Measurements from ENCODE around the gene MAD2L1. TPM values are rescaled to one million over a fixed set of nuclear protein-coding genes. Genes with fewer than 3 reads are reported as not detected.

MAD2L1 gene
- total and polyA plus RNA-seq, 2 of the 13 experiments (the other 11 are each of a cell fraction or from before 2014, with no cell fraction given): 40.6 to 109 TPM

DNA sequence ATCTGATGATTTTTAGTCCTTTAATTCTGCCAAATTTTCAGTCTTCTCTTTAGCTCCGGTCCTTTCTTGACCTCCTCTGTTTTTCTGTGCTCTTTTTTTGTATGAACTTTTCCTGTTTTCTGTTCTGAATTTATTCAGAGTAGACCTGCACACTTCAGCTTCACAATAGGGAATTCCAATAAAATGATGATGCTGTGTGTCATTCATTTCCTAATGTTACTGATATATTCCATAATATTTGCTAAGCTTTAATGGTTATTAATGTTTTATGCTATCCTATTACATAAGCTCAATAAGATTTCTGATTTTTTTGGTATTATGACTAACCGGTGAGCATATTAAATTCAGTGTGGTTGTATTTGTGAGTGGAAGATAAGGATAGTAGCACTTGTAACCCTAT, 13.9 kb upstream of the MAD2L1 start (continued):
- TF ChIP-seq ATF6 (CRISPR knock-in tag; conservative IDR thresholded peaks at IDR 0.05): no peak
- no peak for TF ChIP-seq ZNF670 (CRISPR knock-in tag; IDR thresholded peaks at IDR 0.05; ENCODE audit: borderline replicate concordance)

GRCh38 chr4:120079839-120080520, 13.3 kb upstream of the MAD2L1 start:
- POLR2A ChIA-PET: no interaction called here

More at GRCh38 chr4:120079839-120080520, 13.3 kb upstream of the MAD2L1 start:
- ATAC-seq (no peak), DNase-seq (ENCODE audit: low spot score) (no peak), FAIRE-seq (no peak)
- no peak overlapping the region for H2AFZ ChIP-seq (ENCODE audit: low read length)
- WGBS (ENCODE audit: low lambda C conversion rate): 10% methylated on average over 5 of the region's 5 CpGs
- no peaks in the 10 kb centered on the region for H3K36me3 ChIP-seq (replicated peaks in 1 of 2; ENCODE audit: control insufficient read depth in 1 of 2, insufficient read depth in 2 of 2, low read length in 2 of 2)
- no TSS peak for BruUV-seq (replicated peaks)
- H3K79me2 ChIP-seq (ENCODE audit: insufficient read depth, low read length): no peaks in the 10 kb centered on the region
- in situ Hi-C loops (cut with HindIII; ENCODE audit: extremely low pct_ligation_motif_present, low pct_unique_long_range_greater_than_20kb) (no loop called here), intact Hi-C loops (cut with micrococcal nuclease; ENCODE audit: unreplicated experiment) (no loop called here)
- no peak overlapping the region for H3K4me2 ChIP-seq (ENCODE audit: low read depth, low read length)
- H3K27me3 ChIP-seq (ENCODE audit: control insufficient read depth in 1 of 2, insufficient read depth in 2 of 2, low read length in 2 of 2): no peaks in the 10 kb centered on the region
- H4K20me1 ChIP-seq (ENCODE audit: insufficient read depth, low read length): no peaks in the 10 kb centered on the region
- TF ChIP-seq FOXM1 (CRISPR knock-in tag; IDR thresholded peaks at IDR 0.05) (no peak), ZNF510 (CRISPR knock-in tag; IDR thresholded peaks at IDR 0.05; ENCODE audit: low read depth) (no peak), TBX3 (IDR thresholded peaks at IDR 0.05; ENCODE audit: borderline replicate concordance) (no peak), ELF3 (CRISPR knock-in tag; IDR thresholded peaks at IDR 0.05) (no peak)
- TF ChIP-seq, protein P1, sequence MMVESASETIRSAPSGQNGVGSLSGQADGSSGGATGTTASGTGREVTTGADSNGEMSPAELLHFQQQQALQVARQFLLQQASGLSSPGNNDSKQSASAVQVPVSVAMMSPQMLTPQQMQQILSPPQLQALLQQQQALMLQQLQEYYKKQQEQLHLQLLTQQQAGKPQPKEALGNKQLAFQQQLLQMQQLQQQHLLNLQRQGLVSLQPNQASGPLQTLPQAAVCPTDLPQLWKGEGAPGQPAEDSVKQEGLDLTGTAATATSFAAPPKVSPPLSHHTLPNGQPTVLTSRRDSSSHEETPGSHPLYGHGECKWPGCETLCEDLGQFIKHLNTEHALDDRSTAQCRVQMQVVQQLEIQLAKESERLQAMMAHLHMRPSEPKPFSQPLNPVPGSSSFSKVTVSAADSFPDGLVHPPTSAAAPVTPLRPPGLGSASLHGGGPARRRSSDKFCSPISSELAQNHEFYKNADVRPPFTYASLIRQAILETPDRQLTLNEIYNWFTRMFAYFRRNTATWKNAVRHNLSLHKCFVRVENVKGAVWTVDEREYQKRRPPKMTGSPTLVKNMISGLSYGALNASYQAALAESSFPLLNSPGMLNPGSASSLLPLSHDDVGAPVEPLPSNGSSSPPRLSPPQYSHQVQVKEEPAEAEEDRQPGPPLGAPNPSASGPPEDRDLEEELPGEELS (CRISPR knock-in tag; IDR thresholded peaks at IDR 0.05): no peak
- no peak overlapping the region for H3K9ac ChIP-seq (ENCODE audit: insufficient read depth, low read depth, low read length)
- H3K9me3 ChIP-seq (ENCODE audit: low read length): no peaks in the 10 kb centered on the region
- no peaks in the 10 kb centered on the region for H3K4me1 ChIP-seq (ENCODE audit: insufficient read depth, low read length)
- H3K27ac ChIP-seq (ENCODE audit: extremely low read length, insufficient read depth, low read length): no peak overlapping the region
- CTCF ChIA-PET (ENCODE audit: low intra/inter-chr PET ratio, low total read pairs): no interaction called here
- no peak overlapping the region for H3K4me3 ChIP-seq (replicated peaks in 1 of 3; ENCODE audit: insufficient read depth in 1 of 3, low read depth in 2 of 3, low read length in 3 of 3)
